ENCODE data around the gene ADK.

Gene ADK

GRCh38 chr10:74736029-74736428 is 585.0 kb downstream of the ADK start:
- Histone ChIP-seq H3K27me3 (no peaks in the 10 kb centered on the region), H3K36me3 (no peaks in the 10 kb centered on the region), H3K4me3 (ENCODE audit: low read depth in 1 of 2, low read length in 1 of 2) (no peak overlapping the region), H3K4me1 (ENCODE audit: control insufficient read depth in 1 of 2, insufficient read depth in 1 of 2, low read depth in 1 of 2, low read length in 1 of 2) (peaks cover 20 to 21% of the 10 kb centered on the region in 2 experiments), H3K9me3 (no peaks in the 10 kb centered on the region), H3K27ac (no peak overlapping the region)
- TF ChIP-seq CTCF (IDR thresholded peaks at IDR 0.05): no peak

DNA sequence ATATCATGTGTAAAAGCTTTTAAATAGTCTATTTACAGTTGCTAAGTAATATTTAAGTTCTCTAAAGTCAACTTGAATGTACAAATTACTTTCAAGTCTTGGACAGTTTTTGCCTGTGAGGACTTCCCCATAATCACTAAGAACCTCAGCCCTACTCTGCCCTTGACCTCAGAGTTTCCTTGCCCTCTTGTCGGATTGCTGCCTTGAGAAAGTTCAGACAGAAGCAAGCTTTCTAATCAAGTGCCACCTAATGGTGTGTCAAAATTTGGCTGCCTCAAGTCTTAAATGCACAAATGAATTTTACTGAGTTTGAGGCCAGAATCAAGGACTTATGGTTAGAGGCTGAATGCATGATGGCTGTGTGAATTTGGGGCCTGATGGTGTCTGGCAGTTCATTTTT is 587.0 kb downstream of the ADK start:
- H3K36me3 ChIP-seq: no peaks in the 10 kb centered on the region
- no peaks in the 10 kb centered on the region for H3K9me3 ChIP-seq
- H3K27ac ChIP-seq: peak overlapping the region; percentile 37
- no peaks in the 10 kb centered on the region for H3K27me3 ChIP-seq
- H3K4me3 ChIP-seq (ENCODE audit: low read depth in 1 of 2, low read length in 1 of 2): no peak overlapping the region
- peaks cover 20 to 21% of the 10 kb centered on the region in 2 experiments for H3K4me1 ChIP-seq (ENCODE audit: control insufficient read depth in 1 of 2, insufficient read depth in 1 of 2, low read depth in 1 of 2, low read length in 1 of 2)
- TF ChIP-seq CTCF (IDR thresholded peaks at IDR 0.05): no peak

- Histone ChIP-seq H3K27me3 (no peaks in the 10 kb centered on the region), H3K27ac (peak overlapping the region; percentile 37), H3K9me3 (no peaks in the 10 kb centered on the region), H3K4me1 (ENCODE audit: control insufficient read depth in 1 of 2, insufficient read depth in 1 of 2, low read depth in 1 of 2, low read length in 1 of 2) (peaks cover 20 to 21% of the 10 kb centered on the region in 2 experiments), H3K36me3 (no peaks in the 10 kb centered on the region), H3K4me3 (ENCODE audit: low read depth in 1 of 2, low read length in 1 of 2) (no peak overlapping the region)
- no peak for TF ChIP-seq CTCF (IDR thresholded peaks at IDR 0.05)
Measured at GRCh38 chr10:74738542-74738941, 587.5 kb downstream of the ADK start.

DNA sequence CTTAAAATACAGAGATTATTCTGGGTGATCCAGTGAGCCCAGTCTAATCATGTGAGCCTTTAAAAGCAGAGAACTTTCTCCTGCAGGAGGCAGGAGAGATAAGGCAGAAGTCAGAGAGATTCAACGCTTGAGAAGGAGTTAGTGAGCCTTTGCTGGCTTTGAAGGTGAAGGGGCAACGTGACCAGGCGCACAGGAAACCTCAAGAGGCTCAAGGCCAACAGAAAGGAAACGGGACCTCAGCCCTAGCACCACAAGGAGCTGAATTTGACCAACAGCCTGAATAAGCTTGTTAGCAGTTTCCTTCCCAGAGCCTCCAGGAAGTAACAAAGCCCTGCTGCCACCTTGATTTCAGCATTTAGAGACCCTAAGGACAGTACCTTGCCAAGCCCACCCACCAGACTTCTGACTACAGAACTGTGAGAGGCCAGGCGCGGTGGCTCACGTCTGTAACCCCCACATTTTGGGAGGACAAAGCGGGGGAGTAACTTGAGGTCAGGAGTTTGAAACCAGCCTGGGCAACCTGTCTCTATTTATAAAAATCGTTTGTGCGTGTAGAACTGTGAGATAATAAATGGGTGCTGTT is 588.1 kb downstream of the ADK start:
- Histone ChIP-seq H3K9me3 (no peaks in the 10 kb centered on the region), H3K4me3 (ENCODE audit: low read depth in 1 of 2, low read length in 1 of 2) (no peak overlapping the region), H3K27ac (peak overlapping the region; percentile 37), H3K27me3 (no peaks in the 10 kb centered on the region), H3K4me1 (ENCODE audit: control insufficient read depth in 1 of 2, insufficient read depth in 1 of 2, low read depth in 1 of 2, low read length in 1 of 2) (peaks cover 20 to 21% of the 10 kb centered on the region in 2 experiments), H3K36me3 (no peaks in the 10 kb centered on the region)
- no peak for TF ChIP-seq CTCF (IDR thresholded peaks at IDR 0.05)

GRCh38 chr10:74743401-74743800 is 592.4 kb downstream of the ADK start:
- Histone ChIP-seq H3K27me3 (no peaks in the 10 kb centered on the region), H3K36me3 (no peaks in the 10 kb centered on the region), H3K4me3 (ENCODE audit: low read depth in 1 of 2, low read length in 1 of 2) (no peak overlapping the region), H3K9me3 (no peaks in the 10 kb centered on the region), H3K27ac (no peak overlapping the region), H3K4me1 (ENCODE audit: control insufficient read depth in 1 of 2, insufficient read depth in 1 of 2, low read depth in 1 of 2, low read length in 1 of 2) (peaks cover 14% of the 10 kb centered on the region in 2 experiments)
- TF ChIP-seq CTCF (IDR thresholded peaks at IDR 0.05): no peak

All from neutrophil (primary cell).